Karpas-422 (cell line): Measurements from ENCODE around the gene RFX2. TPM values are rescaled to one million over a fixed set of nuclear protein-coding genes. Genes with fewer than 3 reads are reported as not detected.

Source experiments
- DNase-seq: peaks from one replicate; pipeline ENCODE4 v3.0.0-alpha.2; 2015
- H2AFZ ChIP-seq: fragments of 200-600 bp; sonication (generic); 2 replicates; pipeline ENCODE4 v1.6.1; 2014; ENCODE audit warnings: antibody characterized with exemption, low read length, mixed read lengths
- H3K27ac ChIP-seq: fragments of 200-600 bp; sonication (generic); 2 replicates; pipeline ENCODE4 v1.5.1; 2014; ENCODE audit warnings: mild to moderate bottlenecking, low read length, moderate library complexity
- H3K27me3 ChIP-seq: fragments of 200-600 bp; sonication (generic); 2 replicates; pipeline ENCODE4 v1.6.1; 2014; ENCODE audit warnings: low read length, mixed read lengths
- H3K36me3 ChIP-seq: fragments of 200-600 bp; sonication (generic); 2 replicates; pipeline ENCODE4 v1.6.1; 2014; ENCODE audit warnings: low read length, mixed read lengths; ENCODE audit not compliant: insufficient read depth
- H3K4me1 ChIP-seq: fragments of 200-600 bp; sonication (generic); 2 replicates; pipeline ENCODE4 v1.6.1; 2014; ENCODE audit warnings: mild to moderate bottlenecking, low read length, mixed read lengths
- H3K4me2 ChIP-seq: fragments of 200-600 bp; sonication (generic); 2 replicates; pipeline ENCODE4 v1.6.1; 2014; ENCODE audit warnings: low read length, low read depth, mild to moderate bottlenecking; ENCODE audit not compliant: poor library complexity, severe bottlenecking
- H3K4me3 ChIP-seq: fragments of 200-600 bp; sonication (generic); 2 replicates; pipeline ENCODE4 v1.5.1; 2014; ENCODE audit warnings: mild to moderate bottlenecking, antibody characterized with exemption, low read length, mixed read lengths
- H3K79me2 ChIP-seq: fragments of 200-600 bp; sonication (generic); 2 replicates; pipeline ENCODE4 v1.6.1; 2014; ENCODE audit warnings: mild to moderate bottlenecking, low read length, mixed read lengths
- H3K9ac ChIP-seq: fragments of 200-600 bp; sonication (generic); 2 replicates; pipeline ENCODE4 v1.6.0; 2014; ENCODE audit warnings: low read length
- H3K9me2 ChIP-seq: fragments of 200-600 bp; sonication (generic), shearing (Covaris generic); replicated peaks from 2 replicates; pipeline ENCODE4 v1.6.0; 2014; ENCODE audit warnings: mild to moderate bottlenecking, low read length, moderate library complexity; ENCODE audit not compliant: insufficient read depth
- H3K9me3 ChIP-seq: fragments of 300-700, 200-600 bp; sonication (generic); 2 replicates; pipeline ENCODE4 v1.6.1; 2014; ENCODE audit warnings: low read length, mixed read lengths
- H4K20me1 ChIP-seq: fragments of 200-600 bp; sonication (generic); 2 replicates; pipeline ENCODE4 v1.6.1; 2014; ENCODE audit warnings: mild to moderate bottlenecking, antibody characterized with exemption, low read length, low read depth; ENCODE audit not compliant: insufficient read depth
- total RNA-seq: library from RNA; depleted of rRNA; stranded (reverse); fragments of >200 nt; shearing (Covaris generic); gene quantifications from 2 replicates; pipeline ENCODE4 v1.2.3, GENCODE V29; 2014; ENCODE audit warnings: low replicate concordance

RFX2 gene
- total RNA-seq, 1 experiment from 2014 or later = 6.4 TPM

- no peak for DNase-seq
- Histone ChIP-seq H3K79me2 (peaks cover 97% of the 10 kb centered on the region), H3K4me3 (no peak overlapping the region), H3K4me1 (peaks cover 57% of the 10 kb centered on the region), H3K27me3 (no peaks in the 10 kb centered on the region), H3K9me3 (no peaks in the 10 kb centered on the region), H3K27ac (no peak overlapping the region), H4K20me1 (peaks cover 59% of the 10 kb centered on the region), H2AFZ (no peak overlapping the region), H3K36me3 (no peaks in the 10 kb centered on the region), H3K4me2 (no peak overlapping the region), H3K9me2 (no peaks in the 10 kb centered on the region), H3K9ac (no peak overlapping the region)
These were observed 153.6 kb downstream of the RFX2 start for GRCh38 chr19:5956728-5957127.

- H3K9ac ChIP-seq = no peak overlapping the region
- H3K27me3 ChIP-seq = no peaks in the 10 kb centered on the region
- no peak for DNase-seq
- peaks cover 56% of the 10 kb centered on the region for H4K20me1 ChIP-seq
- H3K9me2 ChIP-seq = no peaks in the 10 kb centered on the region
- no peak overlapping the region for H2AFZ ChIP-seq
- H3K27ac ChIP-seq = no peak overlapping the region
- no peaks in the 10 kb centered on the region for H3K36me3 ChIP-seq
- no peak overlapping the region for H3K4me3 ChIP-seq
- H3K79me2 ChIP-seq = peaks cover 97% of the 10 kb centered on the region
- peaks cover 61% of the 10 kb centered on the region for H3K4me1 ChIP-seq
- no peaks in the 10 kb centered on the region for H3K9me3 ChIP-seq
- H3K4me2 ChIP-seq = no peak overlapping the region
These were observed 154.0 kb downstream of the RFX2 start for GRCh38 chr19:5956323-5956722.

GRCh38 chr19:5955636-5955935, 154.7 kb downstream of the RFX2 start:
- no peak for DNase-seq
- no peaks in the 10 kb centered on the region for H3K9me2 ChIP-seq
- H3K4me2 ChIP-seq = peak overlapping the region; percentile 13
- no peak overlapping the region for H2AFZ ChIP-seq
- H3K27me3 ChIP-seq = no peaks in the 10 kb centered on the region
- no peak overlapping the region for H3K27ac ChIP-seq
- peaks cover 60% of the 10 kb centered on the region for H4K20me1 ChIP-seq
- H3K4me1 ChIP-seq = peaks cover 68% of the 10 kb centered on the region
- no peak overlapping the region for H3K9ac ChIP-seq
- no peaks in the 10 kb centered on the region for H3K9me3 ChIP-seq
- peaks cover 6% of the 10 kb centered on the region; the same call in 1 of the 2 replicates for H3K36me3 ChIP-seq
- no peak overlapping the region for H3K4me3 ChIP-seq
- H3K79me2 ChIP-seq = peaks cover 99% of the 10 kb centered on the region

GRCh38 chr19:5954293-5954692, 156.0 kb downstream of the RFX2 start:
- DNase-seq = no peak
- H3K9me2 ChIP-seq = no peaks in the 10 kb centered on the region
- no peak overlapping the region for H2AFZ ChIP-seq
- H3K27me3 ChIP-seq = no peaks in the 10 kb centered on the region
- no peak overlapping the region for H3K4me2 ChIP-seq
- H4K20me1 ChIP-seq = peaks cover 60% of the 10 kb centered on the region
- H3K4me1 ChIP-seq = peaks cover 81% of the 10 kb centered on the region
- H3K36me3 ChIP-seq = peaks cover 12% of the 10 kb centered on the region
- peaks cover 99% of the 10 kb centered on the region for H3K79me2 ChIP-seq
- H3K9me3 ChIP-seq = no peaks in the 10 kb centered on the region
- no peak overlapping the region for H3K27ac ChIP-seq
- H3K4me3 ChIP-seq = no peak overlapping the region
- H3K9ac ChIP-seq = no peak overlapping the region

GRCh38 chr19:5953680-5954213, 156.6 kb downstream of the RFX2 start:
- Histone ChIP-seq H3K4me3 (no peak overlapping the region), H3K9me3 (no peaks in the 10 kb centered on the region), H3K79me2 (peaks cover 99% of the 10 kb centered on the region), H4K20me1 (peaks cover 60% of the 10 kb centered on the region), H3K9ac (no peak overlapping the region), H3K4me2 (peak overlapping the region; percentile 29), H3K36me3 (peaks cover 12% of the 10 kb centered on the region), H3K27me3 (no peaks in the 10 kb centered on the region), H3K9me2 (no peaks in the 10 kb centered on the region), H2AFZ (no peak overlapping the region), H3K4me1 (peaks cover 85% of the 10 kb centered on the region), H3K27ac (peak overlapping the region; percentile 61; the same call in 1 of the 2 replicates)
- no peak for DNase-seq

- Histone ChIP-seq H3K9ac (no peak overlapping the region), H2AFZ (no peak overlapping the region), H3K79me2 (peaks cover 99% of the 10 kb centered on the region), H3K9me3 (no peaks in the 10 kb centered on the region), H3K27me3 (no peaks in the 10 kb centered on the region), H4K20me1 (peaks cover 53% of the 10 kb centered on the region), H3K36me3 (peaks cover 12% of the 10 kb centered on the region), H3K4me2 (peak overlapping the region; percentile 29), H3K27ac (peak overlapping the region; percentile 61; the same call in 1 of the 2 replicates), H3K4me1 (peaks cover 85% of the 10 kb centered on the region), H3K4me3 (no peak overlapping the region), H3K9me2 (no peaks in the 10 kb centered on the region)
- DNase-seq = no peak
These were observed 157.2 kb downstream of the RFX2 start for GRCh38 chr19:5953030-5953589.

- peaks cover 83% of the 10 kb centered on the region for H3K4me1 ChIP-seq
- H3K27ac ChIP-seq = peak overlapping the region; percentile 61; the same call in 1 of the 2 replicates
- no peak for DNase-seq
- H3K4me3 ChIP-seq = no peak overlapping the region
- no peaks in the 10 kb centered on the region for H3K27me3 ChIP-seq
- H3K9me3 ChIP-seq = no peaks in the 10 kb centered on the region
- H3K4me2 ChIP-seq = peak overlapping the region; percentile 29
- H3K36me3 ChIP-seq = peaks cover 12% of the 10 kb centered on the region
- H2AFZ ChIP-seq = no peak overlapping the region
- H3K9me2 ChIP-seq = no peaks in the 10 kb centered on the region
- H3K79me2 ChIP-seq = peaks cover 99% of the 10 kb centered on the region
- H4K20me1 ChIP-seq = peaks cover 53% of the 10 kb centered on the region
- H3K9ac ChIP-seq = peak overlapping the region; percentile 27
These were observed 157.9 kb downstream of the RFX2 start for GRCh38 chr19:5952193-5953029.

- Histone ChIP-seq H3K4me2 (no peak overlapping the region), H3K27ac (peak overlapping the region; percentile 44; the same call in 1 of the 2 replicates), H3K9me2 (no peaks in the 10 kb centered on the region), H4K20me1 (peaks cover 55% of the 10 kb centered on the region), H3K79me2 (peaks cover 98% of the 10 kb centered on the region), H3K4me1 (peaks cover 74% of the 10 kb centered on the region), H3K9me3 (no peaks in the 10 kb centered on the region), H3K36me3 (peaks cover 12% of the 10 kb centered on the region), H3K9ac (peak overlapping the region; percentile 27), H3K4me3 (no peak overlapping the region), H2AFZ (no peak overlapping the region), H3K27me3 (no peaks in the 10 kb centered on the region)
- DNase-seq = peak; percentile 76
These were observed 158.9 kb downstream of the RFX2 start for GRCh38 chr19:5951338-5951861.
